Measurements from ENCODE around the gene MINDY3. TPM values are rescaled to one million over a fixed set of nuclear protein-coding genes. Genes with fewer than 3 reads are reported as not detected.

The MINDY3 gene
- total RNA-seq, 1 donor from 2014 or later = 23.9 TPM

GRCh38 chr10:15809450-15809849 is 50.9 kb downstream of the MINDY3 start:
- H3K27ac Mint-ChIP-seq (ENCODE audit: unreplicated experiment) = no peak overlapping the region
- peaks cover 7% of the 10 kb centered on the region for H3K4me1 Mint-ChIP-seq (ENCODE audit: low read depth)
- no peak for TF ChIP-seq CTCF (IDR thresholded peaks at IDR 0.05)
- no peaks in the 10 kb centered on the region for H3K27me3 Mint-ChIP-seq (ENCODE audit: low read depth)
- no peak overlapping the region for H3K4me3 Mint-ChIP-seq (ENCODE audit: unreplicated experiment)
- DNase-seq (ENCODE audit: low spot score) = no peak
- H3K9me3 Mint-ChIP-seq (ENCODE audit: low read depth) = no peaks in the 10 kb centered on the region
- no peaks in the 10 kb centered on the region for H3K36me3 Mint-ChIP-seq (ENCODE audit: low read depth)

GRCh38 chr10:15808204-15808797 is 52.0 kb downstream of the MINDY3 start:
- Mint-ChIP-seq H3K36me3 (ENCODE audit: low read depth) (no peaks in the 10 kb centered on the region), H3K27ac (ENCODE audit: unreplicated experiment) (no peak overlapping the region), H3K27me3 (ENCODE audit: low read depth) (no peaks in the 10 kb centered on the region), H3K4me3 (ENCODE audit: unreplicated experiment) (no peak overlapping the region), H3K9me3 (ENCODE audit: low read depth) (no peaks in the 10 kb centered on the region), H3K4me1 (ENCODE audit: low read depth) (peaks cover 3% of the 10 kb centered on the region)
- no peak for TF ChIP-seq CTCF (IDR thresholded peaks at IDR 0.05)
- DNase-seq (ENCODE audit: low spot score) = no peak

GRCh38 chr10:15805395-15806058 is 54.8 kb downstream of the MINDY3 start:
- peaks cover 9% of the 10 kb centered on the region for H3K9me3 Mint-ChIP-seq (ENCODE audit: low read depth)
- H3K4me1 Mint-ChIP-seq (ENCODE audit: low read depth) = no peaks in the 10 kb centered on the region
- H3K4me3 Mint-ChIP-seq (ENCODE audit: unreplicated experiment) = no peak overlapping the region
- H3K27ac Mint-ChIP-seq (ENCODE audit: unreplicated experiment) = no peak overlapping the region
- DNase-seq (ENCODE audit: low spot score) = no peak
- H3K27me3 Mint-ChIP-seq (ENCODE audit: low read depth) = no peaks in the 10 kb centered on the region
- no peak for TF ChIP-seq CTCF (IDR thresholded peaks at IDR 0.05)
- H3K36me3 Mint-ChIP-seq (ENCODE audit: low read depth) = peaks cover 9% of the 10 kb centered on the region

GRCh38 chr10:15804109-15804508 is 56.2 kb downstream of the MINDY3 start:
- H3K27ac Mint-ChIP-seq (ENCODE audit: unreplicated experiment) = no peak overlapping the region
- no peak for TF ChIP-seq CTCF (IDR thresholded peaks at IDR 0.05)
- no peaks in the 10 kb centered on the region for H3K27me3 Mint-ChIP-seq (ENCODE audit: low read depth)
- DNase-seq (ENCODE audit: low spot score) = no peak
- H3K4me1 Mint-ChIP-seq (ENCODE audit: low read depth) = no peaks in the 10 kb centered on the region
- no peak overlapping the region for H3K4me3 Mint-ChIP-seq (ENCODE audit: unreplicated experiment)
- H3K9me3 Mint-ChIP-seq (ENCODE audit: low read depth) = peaks cover 11% of the 10 kb centered on the region
- peaks cover 13% of the 10 kb centered on the region for H3K36me3 Mint-ChIP-seq (ENCODE audit: low read depth)

- Mint-ChIP-seq H3K9me3 (ENCODE audit: low read depth) (peaks cover 11% of the 10 kb centered on the region), H3K27ac (ENCODE audit: unreplicated experiment) (no peak overlapping the region), H3K27me3 (ENCODE audit: low read depth) (no peaks in the 10 kb centered on the region), H3K4me3 (ENCODE audit: unreplicated experiment) (no peak overlapping the region), H3K36me3 (ENCODE audit: low read depth) (peaks cover 13% of the 10 kb centered on the region), H3K4me1 (ENCODE audit: low read depth) (no peaks in the 10 kb centered on the region)
- no peak for DNase-seq (ENCODE audit: low spot score)
- no peak for TF ChIP-seq CTCF (IDR thresholded peaks at IDR 0.05)
These were observed 57.8 kb downstream of the MINDY3 start for GRCh38 chr10:15802375-15802949.

Measured in chondrocyte (in vitro differentiated cells).